ENCODE data around the gene LIMCH1. TPM values are rescaled to one million over a fixed set of nuclear protein-coding genes. Genes with fewer than 3 reads are reported as not detected.

The LIMCH1 gene
- total RNA-seq, 1 experiment from 2014 or later, result 10.4 TPM

GRCh38 chr4:41539711-41540110 is 1.8 kb downstream of the LIMCH1 start (continued):
- TF ChIP-seq REST (IDR thresholded peaks at IDR 0.05; ENCODE audit: low read depth), result no peak

- H4K20me1 ChIP-seq (ENCODE audit: insufficient read depth), result no peaks in the 10 kb centered on the region
- no peaks in the 10 kb centered on the region for H3K36me3 ChIP-seq (ENCODE audit: control insufficient read depth in 1 of 2, insufficient read depth in 2 of 2, low read length in 2 of 2)
- H3K27me3 ChIP-seq (ENCODE audit: insufficient read depth, low read length), result no peaks in the 10 kb centered on the region
- H3K4me1 ChIP-seq (ENCODE audit: control insufficient read depth in 1 of 2, insufficient read depth in 2 of 2, low read length in 2 of 2), result no peaks in the 10 kb centered on the region
- no peak overlapping the region for H3K9ac ChIP-seq (ENCODE audit: low read length)
- no TSS peak for BruUV-seq (replicated peaks)
- DNase-seq (ENCODE audit: low read depth, low spot score), result no peak
- no peak overlapping the region for H2AFZ ChIP-seq (ENCODE audit: low read depth, low read length, poor library complexity, severe bottlenecking)
- ChIA-PET RAD21 (ENCODE audit: low non-redundant PET in 1 of 2, low total read pairs in 2 of 2, uncharacterized antibody in 2 of 2, unreplicated experiment in 2 of 2) (no interaction called here), POLR2A (no interaction called here), CTCF (no interaction called here)
- H3K27ac ChIP-seq (ENCODE audit: low read depth, low read length), result no peak overlapping the region
- H3K4me3 ChIP-seq (replicated peaks in 1 of 2; ENCODE audit: low read depth in 1 of 2, low read length in 2 of 2), result no peak overlapping the region
- no peak overlapping the region for H3K4me2 ChIP-seq (ENCODE audit: low read length)
- no peaks in the 10 kb centered on the region for H3K9me3 ChIP-seq (ENCODE audit: control insufficient read depth in 1 of 2, insufficient read depth in 1 of 2, low read depth in 1 of 2, low read length in 2 of 2)
- H3K9me2 ChIP-seq (ENCODE audit: insufficient read depth), result no peaks in the 10 kb centered on the region
- intact Hi-C loops (cut with micrococcal nuclease), result no loop called here
- TF ChIP-seq EZH2phosphoT487 (IDR thresholded peaks at IDR 0.05; ENCODE audit: borderline replicate concordance), result no peak
- H3K79me2 ChIP-seq (ENCODE audit: insufficient read depth, low read length), result no peaks in the 10 kb centered on the region
- no peak for ATAC-seq
These were observed 2.7 kb downstream of the LIMCH1 start for GRCh38 chr4:41540687-41541086.

GRCh38 chr4:41541687-41542094 is 3.7 kb downstream of the LIMCH1 start:
- BruUV-seq (replicated peaks), result no TSS peak
- DNase-seq (ENCODE audit: low read depth, low spot score) (no peak), ATAC-seq (no peak)
- Histone ChIP-seq H3K79me2 (ENCODE audit: insufficient read depth, low read length) (no peaks in the 10 kb centered on the region), H3K4me2 (ENCODE audit: low read length) (no peak overlapping the region), H3K4me3 (replicated peaks in 1 of 2; ENCODE audit: low read depth in 1 of 2, low read length in 2 of 2) (no peak overlapping the region), H2AFZ (ENCODE audit: low read depth, low read length, poor library complexity, severe bottlenecking) (no peak overlapping the region), H3K4me1 (ENCODE audit: control insufficient read depth in 1 of 2, insufficient read depth in 2 of 2, low read length in 2 of 2) (no peaks in the 10 kb centered on the region), H4K20me1 (ENCODE audit: insufficient read depth) (no peaks in the 10 kb centered on the region), H3K9me2 (ENCODE audit: insufficient read depth) (no peaks in the 10 kb centered on the region), H3K36me3 (ENCODE audit: control insufficient read depth in 1 of 2, insufficient read depth in 2 of 2, low read length in 2 of 2) (no peaks in the 10 kb centered on the region), H3K27ac (ENCODE audit: low read depth, low read length) (no peak overlapping the region), H3K9me3 (ENCODE audit: control insufficient read depth in 1 of 2, insufficient read depth in 1 of 2, low read depth in 1 of 2, low read length in 2 of 2) (no peaks in the 10 kb centered on the region), H3K9ac (ENCODE audit: low read length) (no peak overlapping the region), H3K27me3 (ENCODE audit: insufficient read depth, low read length) (no peaks in the 10 kb centered on the region)
- ChIA-PET RAD21 (ENCODE audit: low non-redundant PET in 1 of 2, low total read pairs in 2 of 2, uncharacterized antibody in 2 of 2, unreplicated experiment in 2 of 2) (no interaction called here), POLR2A (no interaction called here), CTCF (no interaction called here)
- intact Hi-C loops (cut with micrococcal nuclease), result no loop called here
- TF ChIP-seq ZFX (IDR thresholded peaks at IDR 0.05) (no peak), FOSL1 (IDR thresholded peaks at IDR 0.05; ENCODE audit: low read depth) (no peak), RAD21 (IDR thresholded peaks at IDR 0.05; ENCODE audit: low read depth) (no peak), ZBTB33 (IDR thresholded peaks at IDR 0.05; ENCODE audit: extremely low read depth, insufficient replicate concordance, low read length) (no peak), SP1 (IDR thresholded peaks at IDR 0.05; ENCODE audit: low read depth) (no peak), EGR1 (IDR thresholded peaks at IDR 0.05; ENCODE audit: low read depth) (no peak), CTCF (IDR thresholded peaks at IDR 0.05 in 2 of 3, conservative IDR thresholded peaks at IDR 0.05 in 1 of 3; ENCODE audit: borderline replicate concordance in 1 of 3, insufficient read depth in 1 of 3, low read depth in 2 of 3, low read length in 2 of 3) (no peak), ZNF274 (IDR thresholded peaks at IDR 0.05; ENCODE audit: low read depth, low read length) (no peak), EZH2 (IDR thresholded peaks at IDR 0.05) (no peak), TCF7L2 (IDR thresholded peaks at IDR 0.05; ENCODE audit: borderline replicate concordance, extremely low read depth, insufficient read depth, insufficient read length) (no peak)
